ENCODE measurements around the gene ELMOD1.

Gene ELMOD1

GRCh38 chr11:107688322-107688918, 97.5 kb downstream of the ELMOD1 start:
- DNase-seq (ENCODE audit: low spot score): no peak

- DNase-seq (ENCODE audit: low spot score): peak; percentile 46
Measured at GRCh38 chr11:107689317-107690202, 98.6 kb downstream of the ELMOD1 start.

DNA sequence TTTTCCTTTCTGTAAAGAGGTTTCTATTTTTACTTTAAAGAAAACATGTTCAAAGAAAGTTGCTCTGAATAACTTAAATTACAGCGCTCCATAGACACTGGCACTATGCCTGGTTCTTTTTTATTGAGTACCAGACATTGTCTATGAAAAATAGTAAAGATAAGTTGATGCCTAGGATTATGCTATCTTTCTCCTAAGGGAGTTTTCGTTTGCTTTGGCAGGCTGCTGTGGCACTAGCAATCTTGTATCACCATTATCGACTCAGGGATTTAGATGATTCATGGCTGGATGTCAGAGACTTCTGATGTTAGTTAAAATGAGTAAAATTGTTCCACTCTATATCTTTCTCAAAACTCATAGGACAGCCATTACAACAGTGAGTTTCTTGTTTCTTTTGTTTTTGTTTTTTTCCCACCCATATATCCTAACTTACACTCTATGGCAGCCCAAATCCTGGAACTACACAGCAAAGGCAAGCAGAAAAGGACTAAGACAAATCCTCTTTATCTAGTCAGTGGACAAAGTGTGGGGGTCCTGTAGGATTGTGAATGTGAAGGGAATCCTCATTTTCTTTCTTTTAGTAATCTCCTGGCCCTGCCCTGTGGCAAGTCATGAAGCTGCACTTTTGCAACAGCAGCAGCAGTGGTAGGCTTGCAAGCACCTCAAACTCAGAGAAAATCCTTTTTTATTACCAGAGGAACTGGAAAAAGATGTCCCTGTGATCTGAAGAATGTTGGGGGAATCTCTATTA, 100.2 kb downstream of the ELMOD1 start:
- no peak for DNase-seq (ENCODE audit: low spot score)

- no peak for DNase-seq (ENCODE audit: low spot score)
Measured at GRCh38 chr11:107695446-107695845, 104.5 kb downstream of the ELMOD1 start.

DNA sequence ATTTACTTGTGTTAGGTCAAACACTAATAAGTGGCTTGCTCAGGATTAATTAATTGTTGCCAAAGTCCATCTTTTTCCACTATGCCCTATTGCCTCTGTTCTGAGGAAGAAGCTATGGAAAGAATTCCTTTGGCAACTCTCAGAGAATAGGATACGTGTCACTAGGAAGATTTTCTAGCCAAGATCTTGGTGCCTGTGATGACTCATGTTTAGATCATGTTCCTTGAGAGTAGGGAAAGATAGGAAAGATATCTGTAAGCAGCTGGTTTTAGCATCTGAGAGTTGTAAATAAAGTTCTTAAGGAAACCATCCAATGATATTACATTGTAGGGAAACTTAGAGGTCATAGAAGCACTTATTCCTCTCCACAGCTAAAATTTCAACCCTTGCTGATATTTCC, 105.2 kb downstream of the ELMOD1 start:
- DNase-seq (ENCODE audit: low spot score): no peak

DNA sequence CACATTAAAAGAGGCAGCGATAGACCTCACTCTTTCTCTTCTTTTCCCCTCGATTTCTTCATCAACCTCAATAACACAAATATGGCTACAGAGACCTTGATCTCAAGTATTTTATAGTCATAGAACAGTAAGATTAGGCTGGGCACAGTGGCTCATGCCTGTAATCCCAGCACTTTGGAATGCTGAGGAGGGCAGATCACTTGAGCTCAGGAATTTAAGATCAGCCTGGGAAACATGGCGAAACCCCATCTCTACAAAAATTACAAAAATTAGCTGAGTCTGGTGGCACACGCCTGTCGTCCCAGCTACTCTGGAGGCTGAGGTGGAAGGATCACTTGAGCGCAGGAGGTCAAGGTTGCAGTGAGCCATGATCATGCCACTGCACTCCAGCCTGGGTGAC, 106.3 kb downstream of the ELMOD1 start:
- DNase-seq (ENCODE audit: low spot score): no peak

DNA sequence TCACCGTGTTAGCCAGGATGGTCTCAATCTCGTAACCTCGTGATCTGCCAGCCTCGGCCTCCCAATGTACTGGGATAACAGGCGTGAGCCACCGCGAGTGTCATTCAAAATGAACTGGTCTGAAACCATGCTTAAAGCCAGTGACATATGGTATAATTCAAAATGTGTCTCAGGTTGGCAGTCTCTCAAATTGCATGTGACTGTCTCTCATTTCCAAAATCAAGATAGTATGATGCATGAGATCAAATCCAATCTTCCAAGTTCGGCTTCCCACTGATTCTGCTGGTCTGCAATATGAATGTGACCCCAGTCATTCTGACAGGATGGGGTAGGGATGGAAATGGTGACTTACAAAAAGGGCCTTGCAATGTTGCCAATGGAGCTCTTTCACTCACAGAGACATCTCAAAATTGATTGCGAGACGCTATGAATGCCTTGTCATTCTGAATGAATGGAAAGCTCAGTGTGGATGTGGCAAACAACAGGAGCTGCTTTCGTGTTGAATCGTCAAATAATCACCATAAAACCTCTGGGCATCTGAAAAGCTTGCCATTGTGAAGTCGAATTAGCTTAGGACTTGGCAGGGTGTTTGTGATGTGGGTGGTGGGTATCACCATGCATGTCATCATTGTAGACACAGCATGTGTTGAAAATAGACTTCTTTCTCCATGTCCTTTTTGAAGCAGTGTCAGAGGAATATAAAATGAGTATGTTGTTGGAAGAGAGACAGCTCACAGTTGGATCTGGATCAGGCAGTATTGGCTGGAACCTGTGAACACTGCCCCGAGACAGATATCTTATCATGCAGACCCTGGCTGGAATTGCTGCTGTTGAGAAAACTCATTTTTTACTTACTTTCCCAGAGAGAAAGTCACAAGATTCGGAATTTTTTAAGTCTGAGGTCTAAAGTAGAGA, 108.7 kb downstream of the ELMOD1 start:
- DNase-seq (ENCODE audit: low spot score): no peak

DNA sequence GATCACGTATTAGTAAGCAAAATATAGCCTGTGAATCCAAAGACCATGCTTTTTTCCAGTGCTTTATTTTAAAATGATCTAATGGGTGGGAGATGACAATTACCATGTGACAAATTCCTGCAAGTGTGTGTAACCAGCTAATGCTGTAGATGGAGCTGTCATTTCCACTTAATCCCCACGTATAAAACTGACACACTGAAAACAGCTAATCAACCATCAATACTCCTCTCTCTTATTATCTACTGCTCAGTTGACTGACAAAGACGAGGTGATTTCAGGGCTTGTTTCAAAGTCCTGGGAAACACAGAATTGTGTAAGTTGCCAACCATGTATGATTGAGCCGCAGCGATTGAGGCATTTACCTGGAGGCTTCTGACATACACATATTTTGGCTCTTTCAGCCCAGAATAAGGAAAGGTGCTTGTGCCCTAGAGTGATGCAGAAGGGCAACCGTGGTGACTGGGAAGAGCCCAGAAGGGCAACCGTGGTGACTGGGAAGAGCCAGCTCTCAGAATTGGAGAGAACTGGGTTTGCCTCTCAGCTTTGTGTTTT, 111.2 kb downstream of the ELMOD1 start:
- DNase-seq (ENCODE audit: low spot score): no peak

DNA sequence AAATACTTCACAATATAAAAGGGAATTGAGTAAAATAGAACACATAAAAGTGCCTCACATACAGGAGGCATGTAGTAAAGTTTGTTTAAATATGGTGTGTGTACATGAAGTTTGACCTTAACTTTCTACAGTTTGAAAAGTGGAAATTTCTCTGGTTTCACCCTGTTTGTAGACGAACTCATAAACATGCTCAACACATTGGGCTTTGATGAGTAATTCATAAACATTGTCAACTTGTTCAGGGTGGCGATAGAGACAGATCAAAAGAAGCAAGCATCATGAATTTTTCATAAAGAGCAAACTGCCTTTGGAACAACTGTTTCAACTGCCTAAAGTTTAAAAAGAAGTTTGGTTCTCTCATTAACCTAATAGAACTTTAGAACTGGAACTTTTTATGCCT, 111.8 kb downstream of the ELMOD1 start:
- no peak for DNase-seq (ENCODE audit: low spot score)

DNA sequence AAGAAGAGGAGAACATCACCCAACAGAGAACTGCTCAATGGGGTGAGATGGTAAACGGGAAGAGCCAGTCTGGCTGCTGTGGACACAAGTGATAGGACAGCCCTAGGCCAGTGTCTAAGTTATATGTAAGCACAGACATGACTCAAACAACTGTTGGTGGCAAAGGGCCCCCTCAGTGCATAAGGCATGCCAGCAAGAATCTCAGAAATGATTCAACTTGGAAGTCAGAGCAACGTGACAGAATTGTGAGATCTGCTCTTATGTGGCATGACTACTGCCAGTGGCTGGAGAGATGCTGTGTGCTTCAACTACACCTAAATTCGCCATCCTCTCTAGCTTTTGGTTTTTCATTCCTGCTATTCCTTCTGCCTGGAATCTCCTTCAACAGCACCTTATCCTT, 113.5 kb downstream of the ELMOD1 start:
- DNase-seq (ENCODE audit: low spot score): no peak

DNA sequence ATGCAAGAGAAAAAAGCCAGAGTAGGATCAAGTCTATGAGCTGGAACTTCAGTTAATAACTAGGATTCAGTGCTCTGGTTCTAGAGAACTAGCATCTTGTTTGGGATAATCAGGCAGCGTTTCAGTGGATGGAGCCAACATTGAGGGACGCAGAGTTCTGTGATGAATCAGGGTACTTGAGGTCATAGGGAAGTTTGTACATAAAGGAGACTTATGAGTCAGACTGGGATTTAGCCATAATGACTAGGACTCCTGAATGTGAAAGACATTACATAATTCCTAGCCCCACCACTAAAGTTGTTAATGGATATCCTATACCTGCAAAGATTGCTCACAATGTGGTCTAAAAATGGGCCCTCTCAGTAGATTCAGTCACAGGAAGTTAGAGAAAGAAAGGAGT, 114.1 kb downstream of the ELMOD1 start:
- no peak for DNase-seq (ENCODE audit: low spot score)

GRCh38 chr11:107706531-107706930, 115.6 kb downstream of the ELMOD1 start:
- no peak for DNase-seq (ENCODE audit: low spot score)

DNA sequence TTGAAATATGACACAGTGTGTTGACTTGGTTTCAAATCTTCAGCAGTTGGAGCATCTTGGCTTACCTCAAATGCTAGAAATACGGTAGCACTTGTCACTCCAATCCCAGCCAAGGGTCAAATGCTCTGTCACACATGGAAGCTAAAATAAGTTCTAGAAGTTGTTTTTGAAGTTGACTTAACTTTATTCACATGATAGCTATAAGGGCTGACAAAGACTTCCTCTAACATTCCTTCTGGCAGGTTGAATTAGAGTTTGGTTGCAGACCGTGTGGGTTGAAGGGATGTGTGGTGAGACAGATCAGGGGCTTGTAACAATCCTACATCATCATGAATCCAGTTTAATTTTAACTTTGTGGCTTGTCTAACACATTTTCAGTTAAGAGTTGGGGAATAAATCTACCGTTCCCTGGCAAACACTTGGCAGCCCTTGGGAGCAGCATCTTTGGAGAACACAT, 116.3 kb downstream of the ELMOD1 start:
- DNase-seq (ENCODE audit: low spot score): no peak

DNA sequence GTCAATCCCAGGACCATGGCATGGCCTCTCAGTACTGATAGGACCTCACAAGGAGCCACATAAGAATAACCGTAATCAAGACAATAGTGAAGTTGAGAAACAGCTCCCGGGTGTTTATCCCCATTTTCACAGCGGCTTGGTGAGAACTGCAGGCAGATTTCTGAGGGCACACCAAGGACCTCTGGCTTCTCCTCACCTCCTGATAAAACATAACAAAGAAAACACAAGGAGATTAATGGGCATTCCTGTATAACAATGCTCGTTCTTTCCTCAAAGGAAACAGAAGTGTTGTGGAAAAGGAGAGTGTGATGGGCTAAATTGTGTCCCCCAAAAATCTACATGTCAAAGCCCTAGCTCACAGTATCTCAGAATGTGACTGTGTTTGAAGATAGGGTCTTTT, 116.9 kb downstream of the ELMOD1 start:
- DNase-seq (ENCODE audit: low spot score): no peak

GRCh38 chr11:107708792-107709191, 117.8 kb downstream of the ELMOD1 start:
- no peak for DNase-seq (ENCODE audit: low spot score)

DNA sequence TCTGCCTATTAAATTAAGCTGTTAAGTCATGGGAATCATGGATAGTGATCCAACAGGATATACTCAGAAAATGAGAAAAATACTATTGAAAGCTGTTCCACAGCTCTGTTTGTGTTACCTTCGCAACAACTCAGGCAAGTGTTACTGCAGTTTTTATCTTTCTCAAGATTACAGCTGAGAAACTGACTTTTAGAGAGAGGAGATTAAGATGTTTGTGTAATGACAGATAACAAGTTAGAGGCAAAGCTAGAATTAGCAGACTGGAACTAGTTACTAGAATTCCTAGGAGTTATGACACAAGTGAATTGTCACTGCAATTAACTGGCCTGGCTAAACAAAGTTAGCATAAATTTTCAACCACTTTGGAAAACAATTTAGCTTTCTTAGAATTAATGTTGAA, 119.4 kb downstream of the ELMOD1 start:
- no peak for DNase-seq (ENCODE audit: low spot score)

DNA sequence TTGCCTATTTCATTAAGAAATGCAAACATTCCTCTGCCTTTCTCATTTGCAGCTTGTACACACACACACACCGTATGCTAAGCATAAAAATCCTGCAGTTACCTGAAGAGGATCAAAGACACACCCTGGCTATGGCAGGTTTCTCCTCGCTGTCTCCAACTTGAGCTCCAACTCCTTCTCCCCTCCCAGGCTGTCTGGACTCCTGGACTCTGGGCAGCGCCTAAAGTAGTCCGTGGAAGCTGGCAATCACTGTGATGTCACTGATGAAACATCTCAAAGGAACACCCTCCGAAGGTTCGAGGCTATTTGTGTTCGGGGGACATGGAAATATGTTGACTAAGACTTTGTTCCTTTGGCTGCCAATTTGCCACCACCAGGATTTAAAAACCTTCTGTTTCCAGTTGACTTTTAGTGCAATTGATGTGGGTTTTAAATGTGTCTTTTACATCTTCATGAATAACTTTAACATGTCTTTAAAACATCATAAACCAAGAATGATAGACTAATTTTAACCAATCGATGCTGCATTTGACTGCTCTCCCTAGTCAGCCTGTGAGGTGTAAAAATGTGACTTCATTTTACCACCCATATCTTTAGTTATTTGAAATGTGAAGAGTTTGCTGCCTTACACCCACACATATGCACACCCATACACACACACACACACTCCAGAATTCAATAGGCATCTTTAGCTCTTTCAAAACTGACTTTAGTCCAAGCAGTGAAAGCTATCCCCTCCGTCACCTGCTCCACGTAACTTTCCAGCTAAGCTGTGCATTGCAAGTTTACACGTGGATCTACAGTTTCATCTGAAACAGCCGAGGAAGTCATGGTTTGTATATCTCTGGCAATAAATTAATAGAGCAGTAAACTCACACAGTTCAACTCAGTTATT, 121.2 kb downstream of the ELMOD1 start, which contains the start of gene SLN:
Gene SLN, minus strand, starts transcription at position 196 of the 895 bp plus-strand sequence.
- DNase-seq (ENCODE audit: low spot score): no peak

DNA sequence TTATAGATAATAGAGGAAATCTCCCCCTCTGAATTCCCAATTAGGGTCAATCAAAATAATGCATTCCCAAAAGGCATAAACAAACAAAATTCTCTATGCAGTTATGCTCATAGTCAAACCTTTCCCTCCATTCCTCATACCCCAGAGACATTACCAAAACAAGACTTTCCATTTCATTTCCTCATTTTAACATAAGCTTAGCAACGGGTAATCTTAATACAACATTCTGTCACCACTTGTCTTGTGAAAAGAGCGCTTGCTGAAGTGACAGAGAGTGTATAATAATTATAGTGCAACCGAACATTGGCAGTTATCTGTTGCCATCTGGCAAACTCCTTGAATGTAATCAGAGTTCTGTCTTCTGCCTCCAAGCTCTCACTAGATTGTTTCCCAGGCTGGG, 122.1 kb downstream of the ELMOD1 start:
- DNase-seq (ENCODE audit: low spot score): no peak
